ENCODE data around the gene PTPN14. TPM values are rescaled to one million over a fixed set of nuclear protein-coding genes. Genes with fewer than 3 reads are reported as not detected.

The PTPN14 gene
- total RNA-seq, 1 donor from 2014 or later: 25.6 TPM

- intact Hi-C loops (cut with micrococcal nuclease): no loop called here
- ATAC-seq (peak; percentile 77), DNase-seq (peak; percentile 53)
These were observed 234.8 kb downstream of the PTPN14 start for GRCh38 chr1:214316593-214316992.

- ATAC-seq (no peak), DNase-seq (no peak)
- intact Hi-C loops (cut with micrococcal nuclease): no loop called here
These were observed 237.1 kb downstream of the PTPN14 start for GRCh38 chr1:214314178-214314843.

- DNase-seq (peak; percentile 44), ATAC-seq (peak; percentile 67)
- intact Hi-C loops (cut with micrococcal nuclease): no loop called here
These were observed 238.8 kb downstream of the PTPN14 start for GRCh38 chr1:214312530-214313051.

- intact Hi-C loops (cut with micrococcal nuclease): no loop called here
- ATAC-seq (no peak), DNase-seq (no peak)
These were observed 240.4 kb downstream of the PTPN14 start for GRCh38 chr1:214310777-214311690.

- DNase-seq (no peak), ATAC-seq (no peak)
- intact Hi-C loops (cut with micrococcal nuclease): no loop called here
These were observed 241.4 kb downstream of the PTPN14 start for GRCh38 chr1:214310010-214310409.

- intact Hi-C loops (cut with micrococcal nuclease): no loop called here
- ATAC-seq (no peak), DNase-seq (no peak)
These were observed 245.1 kb downstream of the PTPN14 start for GRCh38 chr1:214306269-214306668.

- intact Hi-C loops (cut with micrococcal nuclease): no loop called here
- no peak for DNase-seq
- no peak for ATAC-seq
These were observed 246.1 kb downstream of the PTPN14 start for GRCh38 chr1:214305164-214305751.

- peak; percentile 18 for ATAC-seq
- intact Hi-C loops (cut with micrococcal nuclease): no loop called here
- DNase-seq: no peak
These were observed 248.1 kb downstream of the PTPN14 start for GRCh38 chr1:214303141-214303930.

GRCh38 chr1:214301526-214301925, 249.9 kb downstream of the PTPN14 start:
- no peak for DNase-seq
- ATAC-seq: no peak
- intact Hi-C loops (cut with micrococcal nuclease): no loop called here

GRCh38 chr1:214300149-214300780, 251.1 kb downstream of the PTPN14 start:
- no peak for DNase-seq
- no peak for ATAC-seq
- intact Hi-C loops (cut with micrococcal nuclease): no loop called here

Other genes starting within 250 kb of the PTPN14 start
- 0.47 TPM for gene CENPF, start 51.6 kb upstream of the PTPN14 start, total RNA-seq

Measured in left ventricle myocardium superior (tissue), 1 donor.